HepG2 (cell line): ENCODE measurements around the gene ECSIT. TPM values are rescaled to one million over a fixed set of nuclear protein-coding genes. Genes with fewer than 3 reads are reported as not detected.

Source experiments
- ATF3 ChIP-seq: sonication (generic); formaldehyde crosslinking; IDR thresholded peaks from 2 replicates; pipeline ENCODE4 v1.4.0; 2020; ENCODE audit warnings: missing genetic modification reagents
- BHLHE40 ChIP-seq: IDR thresholded peaks from 2 replicates; pipeline ENCODE4 v1.6.1; 2011; ENCODE audit warnings: low read length, improper control_type of control experiment
- CENPX ChIP-seq: sonication (generic); formaldehyde crosslinking; IDR thresholded peaks from 2 replicates; pipeline ENCODE4 v1.9.0; 2021; ENCODE audit warnings: mild to moderate bottlenecking, missing genetic modification reagents, moderate library complexity
- FOSL1 ChIP-seq: sonication (generic); formaldehyde crosslinking; IDR thresholded peaks from 2 replicates; pipeline ENCODE4 v1.9.0; 2021; ENCODE audit warnings: missing genetic modification reagents, borderline replicate concordance
- FOSL2 ChIP-seq: sonication (generic); formaldehyde crosslinking; IDR thresholded peaks from 2 replicates; pipeline ENCODE4 v1.4.0; 2020; ENCODE audit warnings: missing genetic modification reagents
- HDAC2 ChIP-seq: sonication (generic); formaldehyde crosslinking; IDR thresholded peaks from 2 replicates; pipeline ENCODE4 v1.4.0; 2020; ENCODE audit warnings: missing genetic modification reagents
- KAT2B ChIP-seq: fragments of 150-350 bp; IDR thresholded peaks from 2 replicates; pipeline ENCODE4 v1.6.1; 2014; ENCODE audit warnings: low read depth, low read length, borderline replicate concordance
- MTF2 ChIP-seq: sonication (generic); formaldehyde crosslinking; IDR thresholded peaks from 2 replicates; pipeline ENCODE4 v1.5.0; 2020; ENCODE audit warnings: missing genetic modification reagents, borderline replicate concordance
- MXI1 ChIP-seq: IDR thresholded peaks from 3 replicates; pipeline ENCODE4 v1.6.1; 2012; ENCODE audit warnings: low read depth, low read length, inconsistent platforms, borderline replicate concordance
- NKX3-1 ChIP-seq: sonication (generic); formaldehyde crosslinking; IDR thresholded peaks from 2 replicates; pipeline ENCODE4 v1.5.0; 2020; ENCODE audit warnings: missing genetic modification reagents
- RARA ChIP-seq: IDR thresholded peaks from 2 replicates; pipeline ENCODE4 v1.6.1; 2016; ENCODE audit warnings: missing genetic modification reagents, missing compliant biosample characterization
- SP2 ChIP-seq: sonication (generic); formaldehyde crosslinking; IDR thresholded peaks from 2 replicates; pipeline ENCODE4 v1.5.1; 2020; ENCODE audit warnings: mild to moderate bottlenecking, missing genetic modification reagents
- SRY ChIP-seq: sonication (generic); formaldehyde crosslinking; IDR thresholded peaks from 2 replicates; pipeline ENCODE4 v1.8.0; 2022; ENCODE audit warnings: mild to moderate bottlenecking, missing genetic modification reagents
- TOPORS ChIP-seq: sonication (generic); formaldehyde crosslinking; IDR thresholded peaks from 2 replicates; pipeline ENCODE4 v1.8.0; 2023; ENCODE audit warnings: mild to moderate bottlenecking, missing genetic modification reagents
- ZMYM3 ChIP-seq: sonication (generic); formaldehyde crosslinking; IDR thresholded peaks from 2 replicates; pipeline ENCODE4 v1.5.1; 2020; ENCODE audit warnings: mild to moderate bottlenecking, missing genetic modification reagents
- ZNF30 ChIP-seq: sonication (generic); formaldehyde crosslinking; IDR thresholded peaks from 2 replicates; pipeline ENCODE4 v1.5.0; 2020; ENCODE audit warnings: mild to moderate bottlenecking, missing genetic modification reagents
- ZNF430 ChIP-seq: sonication (generic); formaldehyde crosslinking; IDR thresholded peaks from 2 replicates; pipeline ENCODE4 v1.9.0; 2021; ENCODE audit warnings: mild to moderate bottlenecking, missing genetic modification reagents
- ZNF513 ChIP-seq: sonication (generic); formaldehyde crosslinking; conservative IDR thresholded peaks from 2 replicates; pipeline ENCODE4 v1.5.0; 2020; ENCODE audit warnings: missing genetic modification reagents
- ZNF850 ChIP-seq: sonication (generic); formaldehyde crosslinking; conservative IDR thresholded peaks from 2 replicates; pipeline ENCODE4 v1.9.0; 2021; ENCODE audit warnings: mild to moderate bottlenecking, missing genetic modification reagents
- polyA plus RNA-seq, 8 experiments: library from polyadenylated mRNA; depleted of rRNA in 3 of 8; stranded (reverse) in 7 of 8; unstranded in 1 of 8; fragments of >200 nt; fragmentation: Illumina TruSeq in 4 of 8; extraction: Trizol in 4 of 8; gene quantifications; 2 replicates each; pipeline versions ENCODE4 v1.2.1 to v1.2.3, GENCODE V29; 2011 to 2016; ENCODE audit warnings: low read depth in 4 of 8, missing spikeins in 1 of 8, mixed read lengths in 1 of 8; ENCODE audit not compliant: insufficient read depth in 1 of 8
- total RNA-seq, 5 experiments: library from RNA; depleted of rRNA; stranded (reverse); fragments of >200 nt; fragmentation: Illumina TruSeq; extraction: Trizol; gene quantifications; 2 replicates each; pipeline ENCODE4 v1.2.3, GENCODE V29; 2016; ENCODE audit warnings: low read depth in 1 of 5
- TF ChIP-seq, protein P1 (sequence below): sonication (generic); formaldehyde crosslinking; IDR thresholded peaks from 2 replicates; pipeline ENCODE4 v1.8.1; 2022; ENCODE audit warnings: low read depth, mild to moderate bottlenecking, missing genetic modification reagents
- TF ChIP-seq, protein P2 (sequence below): sonication (generic); formaldehyde crosslinking; IDR thresholded peaks from 2 replicates; pipeline ENCODE4 v1.5.1; 2020; ENCODE audit warnings: missing genetic modification reagents, mild to moderate bottlenecking, borderline replicate concordance
- TF ChIP-seq, protein P3 (sequence below): sonication (generic); formaldehyde crosslinking; IDR thresholded peaks from 2 replicates; pipeline ENCODE4 v1.4.0; 2020; ENCODE audit warnings: mild to moderate bottlenecking, missing genetic modification reagents

ECSIT gene
- total and polyA plus RNA-seq, 2 of the 13 experiments (the other 11 are each of a cell fraction or from before 2014, with no cell fraction given): 36.4 to 62.3 TPM

DNA sequence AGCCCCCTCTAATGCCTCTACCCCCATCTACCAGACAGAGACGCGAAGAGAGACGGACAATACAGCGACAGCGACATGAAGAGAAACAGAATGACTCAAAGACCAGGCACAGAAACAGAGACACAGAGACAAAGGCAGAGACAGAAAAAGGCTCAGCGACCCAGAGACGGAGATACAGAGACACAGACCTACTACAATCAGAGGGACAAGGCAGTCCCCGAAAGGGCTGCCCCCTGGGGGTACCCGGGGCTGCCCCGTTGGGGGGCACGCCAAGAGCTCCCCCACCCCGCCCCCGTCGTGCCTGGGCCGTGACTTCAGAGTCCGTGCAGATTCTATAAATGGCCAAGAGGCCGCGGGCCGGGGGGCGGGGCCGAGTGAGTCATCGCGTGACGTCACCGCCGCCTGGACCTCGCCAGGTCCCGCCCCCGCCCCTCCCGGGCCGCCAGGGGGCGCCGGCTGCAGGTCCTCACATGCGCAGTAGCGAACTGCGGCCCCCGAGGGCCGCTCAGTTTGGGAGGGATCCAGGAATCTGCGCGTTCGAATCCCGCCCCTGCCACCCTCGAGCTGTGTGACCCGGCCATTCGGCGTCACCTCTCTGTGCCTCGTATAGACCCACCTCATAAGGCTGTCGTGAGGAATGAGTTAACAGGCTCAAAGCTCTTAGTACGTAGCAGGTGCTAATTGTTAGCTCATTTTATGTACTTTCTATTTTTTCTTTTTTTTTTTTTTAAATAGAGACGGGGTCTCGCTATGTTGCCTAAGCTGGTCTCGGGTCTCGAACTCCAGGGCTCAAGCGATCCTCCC, 7.1 kb upstream of the ECSIT start (continued):
- no peak for TF ChIP-seq SP2 (CRISPR knock-in tag)
- no peak for TF ChIP-seq TOPORS
- TF ChIP-seq, protein P1, sequence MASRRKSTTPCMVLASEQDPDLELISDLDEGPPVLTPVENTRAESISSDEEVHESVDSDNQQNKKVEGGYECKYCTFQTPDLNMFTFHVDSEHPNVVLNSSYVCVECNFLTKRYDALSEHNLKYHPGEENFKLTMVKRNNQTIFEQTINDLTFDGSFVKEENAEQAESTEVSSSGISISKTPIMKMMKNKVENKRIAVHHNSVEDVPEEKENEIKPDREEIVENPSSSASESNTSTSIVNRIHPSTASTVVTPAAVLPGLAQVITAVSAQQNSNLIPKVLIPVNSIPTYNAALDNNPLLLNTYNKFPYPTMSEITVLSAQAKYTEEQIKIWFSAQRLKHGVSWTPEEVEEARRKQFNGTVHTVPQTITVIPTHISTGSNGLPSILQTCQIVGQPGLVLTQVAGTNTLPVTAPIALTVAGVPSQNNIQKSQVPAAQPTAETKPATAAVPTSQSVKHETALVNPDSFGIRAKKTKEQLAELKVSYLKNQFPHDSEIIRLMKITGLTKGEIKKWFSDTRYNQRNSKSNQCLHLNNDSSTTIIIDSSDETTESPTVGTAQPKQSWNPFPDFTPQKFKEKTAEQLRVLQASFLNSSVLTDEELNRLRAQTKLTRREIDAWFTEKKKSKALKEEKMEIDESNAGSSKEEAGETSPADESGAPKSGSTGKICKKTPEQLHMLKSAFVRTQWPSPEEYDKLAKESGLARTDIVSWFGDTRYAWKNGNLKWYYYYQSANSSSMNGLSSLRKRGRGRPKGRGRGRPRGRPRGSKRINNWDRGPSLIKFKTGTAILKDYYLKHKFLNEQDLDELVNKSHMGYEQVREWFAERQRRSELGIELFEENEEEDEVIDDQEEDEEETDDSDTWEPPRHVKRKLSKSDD (CRISPR knock-in tag): no peak
- TF ChIP-seq ZMYM3: peak; percentile 82
- TF ChIP-seq CENPX (CRISPR knock-in tag): no peak
- no peak for TF ChIP-seq KAT2B
- TF ChIP-seq, protein P2, sequence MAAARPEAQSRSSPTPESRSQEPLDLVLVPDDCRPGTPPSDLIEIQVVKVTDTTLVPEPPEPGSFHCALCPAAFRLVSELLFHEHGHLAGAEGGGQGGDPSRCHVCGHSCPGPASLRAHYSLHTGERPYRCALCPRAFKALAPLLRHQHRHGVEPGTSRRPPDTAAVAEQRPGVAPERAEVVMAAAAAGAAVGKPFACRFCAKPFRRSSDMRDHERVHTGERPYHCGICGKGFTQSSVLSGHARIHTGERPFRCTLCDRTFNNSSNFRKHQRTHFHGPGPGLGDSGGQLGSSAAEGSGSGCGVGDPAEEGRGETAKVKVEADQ (CRISPR knock-in tag): peak; percentile 35; the same call in 1 of the 2 replicates
- peak; percentile 88 for TF ChIP-seq ATF3 (CRISPR knock-in tag)
- no peak for TF ChIP-seq MTF2 (CRISPR knock-in tag)
- TF ChIP-seq, protein P3, sequence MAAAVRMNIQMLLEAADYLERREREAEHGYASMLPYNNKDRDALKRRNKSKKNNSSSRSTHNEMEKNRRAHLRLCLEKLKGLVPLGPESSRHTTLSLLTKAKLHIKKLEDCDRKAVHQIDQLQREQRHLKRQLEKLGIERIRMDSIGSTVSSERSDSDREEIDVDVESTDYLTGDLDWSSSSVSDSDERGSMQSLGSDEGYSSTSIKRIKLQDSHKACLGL (CRISPR knock-in tag): no peak
- no peak for TF ChIP-seq ZNF850 (CRISPR knock-in tag)
- TF ChIP-seq FOSL2 (CRISPR knock-in tag): peak; percentile 96
- no peak for TF ChIP-seq ZNF30
- TF ChIP-seq ZNF430 (CRISPR knock-in tag): no peak
- no peak for TF ChIP-seq RARA (CRISPR knock-in tag)
- peak; percentile 65; the same call in 1 of the 3 replicates for TF ChIP-seq MXI1
- peak; percentile 22; the same call in 1 of the 2 replicates for TF ChIP-seq HDAC2 (CRISPR knock-in tag)
- TF ChIP-seq FOSL1 (CRISPR knock-in tag): peak; percentile 76; the same call in 1 of the 2 replicates
- TF ChIP-seq SRY (CRISPR knock-in tag): no peak
- no peak for TF ChIP-seq NKX3-1 (CRISPR knock-in tag)
- TF ChIP-seq ZNF513 (CRISPR knock-in tag): no peak
- TF ChIP-seq BHLHE40: no peak; the same call in 1 of the 2 replicates
